GM21423 (cell line): ENCODE results near the gene MYLK2.

ENCODE experiments used
- ATAC-seq: cut with Tn5 transposase; IDR thresholded peaks from one replicate; pipeline ENCODE4 v1.9.1; 2021; ENCODE audit warnings: mild to moderate bottlenecking, moderate library complexity; ENCODE audit not compliant: unreplicated experiment

The MYLK2 gene

GRCh38 chr20:31851240-31851955 is 32.2 kb downstream of the MYLK2 start:
- no peak for ATAC-seq

GRCh38 chr20:31853481-31853880 is 34.3 kb downstream of the MYLK2 start:
- no peak for ATAC-seq

- ATAC-seq = no peak
These were observed 37.4 kb downstream of the MYLK2 start for GRCh38 chr20:31856516-31856915.

- ATAC-seq = peak; percentile 81
These were observed 39.0 kb downstream of the MYLK2 start for GRCh38 chr20:31857861-31858759.

GRCh38 chr20:31858760-31859083 is 39.6 kb downstream of the MYLK2 start:
- ATAC-seq = no peak

- no peak for ATAC-seq
These were observed 40.3 kb downstream of the MYLK2 start for GRCh38 chr20:31859266-31859997.

- ATAC-seq = no peak
These were observed 40.8 kb downstream of the MYLK2 start for GRCh38 chr20:31859998-31860380.

- ATAC-seq = no peak
These were observed 41.4 kb downstream of the MYLK2 start for GRCh38 chr20:31860390-31861134.

GRCh38 chr20:31861135-31861384 is 41.9 kb downstream of the MYLK2 start:
- no peak for ATAC-seq

GRCh38 chr20:31861385-31862156 is 42.4 kb downstream of the MYLK2 start:
- ATAC-seq = no peak

GRCh38 chr20:31862157-31862470 is 43.0 kb downstream of the MYLK2 start:
- no peak for ATAC-seq

- no peak for ATAC-seq
These were observed 43.4 kb downstream of the MYLK2 start for GRCh38 chr20:31862506-31862905.

- no peak for ATAC-seq
These were observed 44.3 kb downstream of the MYLK2 start for GRCh38 chr20:31863296-31864085.

GRCh38 chr20:31864521-31865400 is 45.6 kb downstream of the MYLK2 start:
- no peak for ATAC-seq

GRCh38 chr20:31866221-31866620 is 47.1 kb downstream of the MYLK2 start:
- ATAC-seq = no peak

GRCh38 chr20:31868853-31869672 is 49.9 kb downstream of the MYLK2 start:
- ATAC-seq = no peak

- ATAC-seq = no peak
These were observed 50.5 kb downstream of the MYLK2 start for GRCh38 chr20:31869673-31869941.
